Endodermal cell (in vitro differentiated cells): ENCODE data around the gene SLC4A5. TPM values are rescaled to one million over a fixed set of nuclear protein-coding genes. Genes with fewer than 3 reads are reported as not detected.

Experiments used
- DNase-seq: peaks from one replicate; pipeline ENCODE4 v3.0.0-alpha.2; 2017
- H3K27ac ChIP-seq: 2 replicates; pipeline ENCODE4 v1.5.1; 2013; ENCODE audit warnings: mild to moderate bottlenecking, low read depth, low read length, moderate library complexity
- H3K27me3 ChIP-seq: 2 replicates; pipeline ENCODE4 v1.6.1; 2013; ENCODE audit warnings: mild to moderate bottlenecking, low read length, moderate library complexity; ENCODE audit not compliant: insufficient read depth, control insufficient read depth, poor library complexity, severe bottlenecking
- H3K36me3 ChIP-seq: 2 replicates; pipeline ENCODE4 v1.7.0; 2013; ENCODE audit warnings: mild to moderate bottlenecking, low read length, moderate library complexity; ENCODE audit not compliant: control insufficient read depth, insufficient read depth
- H3K4me1 ChIP-seq: one replicate; pipeline ENCODE4 v1.7.0; 2013; ENCODE audit warnings: low read length; ENCODE audit not compliant: control insufficient read depth, insufficient read depth
- H3K4me3 ChIP-seq: 2 replicates; pipeline ENCODE4 v1.5.1; 2013; ENCODE audit warnings: mild to moderate bottlenecking, low read length, moderate library complexity
- H3K9ac ChIP-seq: 2 replicates; pipeline ENCODE4 v1.6.1; 2013; ENCODE audit warnings: mild to moderate bottlenecking, low read length, moderate library complexity; ENCODE audit not compliant: poor library complexity, severe bottlenecking; ENCODE audit errors: extremely low read depth
- H3K9me3 ChIP-seq: 2 replicates; pipeline ENCODE4 v1.6.1; 2013; ENCODE audit warnings: mild to moderate bottlenecking, low read length, moderate library complexity; ENCODE audit not compliant: control insufficient read depth
- H3K27ac Mint-ChIP-seq: 2 replicates; pipeline ENCODE4 v1.8.0; 2020; ENCODE audit warnings: mixed read lengths
- H3K27me3 Mint-ChIP-seq: 2 replicates; pipeline ENCODE4 v1.8.0; 2021; ENCODE audit warnings: mild to moderate bottlenecking, mixed read lengths; ENCODE audit not compliant: insufficient read depth
- H3K36me3 Mint-ChIP-seq: 2 replicates; pipeline ENCODE4 v1.8.0; 2020; ENCODE audit warnings: low read depth, mixed read lengths
- H3K4me1 Mint-ChIP-seq: 2 replicates; pipeline ENCODE4 v1.8.0; 2020; ENCODE audit warnings: mixed read lengths
- H3K4me3 Mint-ChIP-seq: 2 replicates; pipeline ENCODE4 v1.8.0; 2020; ENCODE audit warnings: mild to moderate bottlenecking, moderate library complexity, mixed read lengths
- H3K9me3 Mint-ChIP-seq: 2 replicates; pipeline ENCODE4 v1.8.0; 2020; ENCODE audit warnings: mild to moderate bottlenecking, mixed read lengths
- CTCF ChIP-seq: fragments of 200-600 bp; sonication (generic); conservative IDR thresholded peaks from 2 replicates; pipeline ENCODE4 v1.5.0; 2021; ENCODE audit warnings: antibody characterized with exemption, mild to moderate bottlenecking
- WGBS, 2 experiments: methylation state at CpG; one replicate each; pipeline versions ENCODE4 v1.1.5 to v1.1.7; 2013; ENCODE audit warnings: missing lambda C conversion rate in 2 of 2, mixed read lengths in 1 of 2; ENCODE audit not compliant: insufficient coverage in 1 of 2, insufficient read length in 1 of 2; 5-methylcytosine and 5-hydroxymethylcytosine counted together
- total RNA-seq, 2 donors: library from RNA; stranded (reverse); fragmentation: NEBNext Ultra II Directional in 1 of 2; extraction: Animal tissue kit (Norgen Biotek cat#: 25700) in 1 of 2; gene quantifications; 2 replicates in 1 of 2; 3 replicates in 1 of 2; pipeline ENCODE4 v1.2.1, GENCODE V29; 2021

SLC4A5 gene
- total RNA-seq, 2 donors from 2014 or later: 2.5 to 3.7 TPM

GRCh38 chr2:74313497-74313896 is 29.7 kb downstream of the SLC4A5 start:
- Histone ChIP-seq H3K27ac (no peak overlapping the region), H3K4me3 (no peak overlapping the region), H3K9ac (no peak overlapping the region), H3K36me3 (no peaks in the 10 kb centered on the region), H3K27me3 (no peaks in the 10 kb centered on the region), H3K4me1 (no peaks in the 10 kb centered on the region), H3K9me3 (no peaks in the 10 kb centered on the region)
- DNase-seq: no peak
- Mint-ChIP-seq H3K4me3 (no peak overlapping the region), H3K27me3 (no peaks in the 10 kb centered on the region), H3K4me1 (no peaks in the 10 kb centered on the region), H3K36me3 (no peaks in the 10 kb centered on the region), H3K27ac (no peak overlapping the region), H3K9me3 (no peaks in the 10 kb centered on the region)
- TF ChIP-seq CTCF: no peak
- 96% methylated on average over 2 of the region's 2 CpGs; no CpG with 5 or more reads in 1 of the 2 experiments for WGBS, 2 experiments

GRCh38 chr2:74312913-74313312 is 30.3 kb downstream of the SLC4A5 start:
- Mint-ChIP-seq H3K27me3 (no peaks in the 10 kb centered on the region), H3K4me3 (no peak overlapping the region), H3K9me3 (no peaks in the 10 kb centered on the region), H3K4me1 (no peaks in the 10 kb centered on the region), H3K27ac (no peak overlapping the region), H3K36me3 (no peaks in the 10 kb centered on the region)
- Histone ChIP-seq H3K27ac (no peak overlapping the region), H3K9ac (no peak overlapping the region), H3K4me3 (no peak overlapping the region), H3K9me3 (no peaks in the 10 kb centered on the region), H3K4me1 (no peaks in the 10 kb centered on the region), H3K36me3 (no peaks in the 10 kb centered on the region), H3K27me3 (no peaks in the 10 kb centered on the region)
- DNase-seq: no peak
- no peak for TF ChIP-seq CTCF

GRCh38 chr2:74307720-74308119 is 35.5 kb downstream of the SLC4A5 start:
- Histone ChIP-seq H3K9me3 (no peaks in the 10 kb centered on the region), H3K4me3 (no peak overlapping the region), H3K36me3 (no peaks in the 10 kb centered on the region), H3K9ac (no peak overlapping the region), H3K27me3 (no peaks in the 10 kb centered on the region), H3K27ac (no peak overlapping the region), H3K4me1 (no peaks in the 10 kb centered on the region)
- no peaks in the 10 kb centered on the region for H3K9me3 Mint-ChIP-seq
- H3K27ac Mint-ChIP-seq: no peak overlapping the region
- H3K4me3 Mint-ChIP-seq: no peak overlapping the region
- H3K27me3 Mint-ChIP-seq: peaks cover 5% of the 10 kb centered on the region
- H3K36me3 Mint-ChIP-seq: no peaks in the 10 kb centered on the region
- WGBS, 2 experiments: 84 to 90% methylated on average over 6 to 8 of the region's 8 CpGs
- no peaks in the 10 kb centered on the region for H3K4me1 Mint-ChIP-seq
- no peak for TF ChIP-seq CTCF
- no peak for DNase-seq
